HepG2 (cell line): Measurements from ENCODE around the gene ARHGAP21. TPM values are rescaled to one million over a fixed set of nuclear protein-coding genes. Genes with fewer than 3 reads are reported as not detected.

Source experiments
- ETS1 ChIP-seq: sonication (generic); formaldehyde crosslinking; IDR thresholded peaks from 2 replicates; pipeline ENCODE4 v1.4.0; 2020; ENCODE audit warnings: missing genetic modification reagents
- HOXA9 ChIP-seq: sonication (generic); formaldehyde crosslinking; IDR thresholded peaks from 2 replicates; pipeline ENCODE4 v1.8.1; 2022; ENCODE audit warnings: missing genetic modification reagents, mild to moderate bottlenecking, moderate library complexity, borderline replicate concordance
- KLF15 ChIP-seq: sonication (generic); formaldehyde crosslinking; IDR thresholded peaks from 2 replicates; pipeline ENCODE4 v1.8.1; 2023; ENCODE audit warnings: borderline replicate concordance, mild to moderate bottlenecking, inconsistent platforms, missing genetic modification reagents, mixed read lengths
- KLF9 ChIP-seq: IDR thresholded peaks from 2 replicates; pipeline ENCODE4 v1.6.1; 2016; ENCODE audit warnings: low read depth
- MATR3 ChIP-seq: sonication (generic); formaldehyde crosslinking; IDR thresholded peaks from 2 replicates; pipeline ENCODE4 v1.4.0; 2020; ENCODE audit warnings: missing genetic modification reagents
- NR2F6 ChIP-seq, 2 experiments: IDR thresholded peaks; 2 replicates each; pipeline ENCODE4 v1.6.1; 2016; ENCODE audit warnings: antibody characterized with exemption in 1 of 2, mild to moderate bottlenecking in 1 of 2
- PITX1 ChIP-seq: sonication (generic); formaldehyde crosslinking; IDR thresholded peaks from 2 replicates; pipeline ENCODE4 v1.5.1; 2020; ENCODE audit warnings: mild to moderate bottlenecking, missing genetic modification reagents
- U2AF1 ChIP-seq: fragments of 200-400 bp; formaldehyde crosslinking; optimal IDR thresholded peaks from 2 replicates; pipeline ENCODE3; 2017; ENCODE audit warnings: mild to moderate bottlenecking, low read depth, low read length
- ZNF34 ChIP-seq: sonication (generic); formaldehyde crosslinking; IDR thresholded peaks from 2 replicates; pipeline ENCODE4 v1.4.0; 2020; ENCODE audit warnings: mild to moderate bottlenecking, missing genetic modification reagents, borderline replicate concordance
- ZNF558 ChIP-seq: sonication (generic); formaldehyde crosslinking; IDR thresholded peaks from 2 replicates; pipeline ENCODE4 v1.9.0; 2022; ENCODE audit warnings: mild to moderate bottlenecking, missing genetic modification reagents, borderline replicate concordance
- ZNF790 ChIP-seq: sonication (generic); formaldehyde crosslinking; IDR thresholded peaks from 2 replicates; pipeline ENCODE4 v1.8.0; 2022; ENCODE audit warnings: missing genetic modification reagents, mild to moderate bottlenecking, borderline replicate concordance
- ZNF879 ChIP-seq: sonication (generic); formaldehyde crosslinking; IDR thresholded peaks from 2 replicates; pipeline ENCODE4 v1.8.1; 2023; ENCODE audit warnings: missing genetic modification reagents
- ZSCAN25 ChIP-seq: sonication (generic); formaldehyde crosslinking; IDR thresholded peaks from 2 replicates; pipeline ENCODE4 v1.8.0; 2022; ENCODE audit warnings: mild to moderate bottlenecking, missing genetic modification reagents
- polyA plus RNA-seq, 8 experiments: library from polyadenylated mRNA; depleted of rRNA in 3 of 8; stranded (reverse) in 7 of 8; unstranded in 1 of 8; fragments of >200 nt; fragmentation: Illumina TruSeq in 4 of 8; extraction: Trizol in 4 of 8; gene quantifications; 2 replicates each; pipeline versions ENCODE4 v1.2.1 to v1.2.3, GENCODE V29; 2011 to 2016; ENCODE audit warnings: low read depth in 4 of 8, missing spikeins in 1 of 8, mixed read lengths in 1 of 8; ENCODE audit not compliant: insufficient read depth in 1 of 8
- total RNA-seq, 5 experiments: library from RNA; depleted of rRNA; stranded (reverse); fragments of >200 nt; fragmentation: Illumina TruSeq; extraction: Trizol; gene quantifications; 2 replicates each; pipeline ENCODE4 v1.2.3, GENCODE V29; 2016; ENCODE audit warnings: low read depth in 1 of 5
- TF ChIP-seq, protein P1 (sequence below): sonication (generic); formaldehyde crosslinking; IDR thresholded peaks from 2 replicates; pipeline ENCODE4 v1.5.0; 2020; ENCODE audit warnings: mild to moderate bottlenecking, missing genetic modification reagents, borderline replicate concordance
- TF ChIP-seq, protein P2 (sequence below): sonication (generic); formaldehyde crosslinking; IDR thresholded peaks from 2 replicates; pipeline ENCODE4 v1.4.0; 2020; ENCODE audit warnings: missing genetic modification reagents, mild to moderate bottlenecking, borderline replicate concordance
- TF ChIP-seq, protein P3 (sequence below): sonication (generic); formaldehyde crosslinking; conservative IDR thresholded peaks from 2 replicates; pipeline ENCODE4 v1.8.0; 2022; ENCODE audit warnings: mild to moderate bottlenecking, moderate library complexity, missing genetic modification reagents

The ARHGAP21 gene
- total and polyA plus RNA-seq, 2 of the 13 experiments (the other 11 are each of a cell fraction or from before 2014, with no cell fraction given): 23.9 to 26.6 TPM

GRCh38 chr10:24722676-24723385, 856 bp downstream of the ARHGAP21 start (continued):
- TF ChIP-seq, protein P1, sequence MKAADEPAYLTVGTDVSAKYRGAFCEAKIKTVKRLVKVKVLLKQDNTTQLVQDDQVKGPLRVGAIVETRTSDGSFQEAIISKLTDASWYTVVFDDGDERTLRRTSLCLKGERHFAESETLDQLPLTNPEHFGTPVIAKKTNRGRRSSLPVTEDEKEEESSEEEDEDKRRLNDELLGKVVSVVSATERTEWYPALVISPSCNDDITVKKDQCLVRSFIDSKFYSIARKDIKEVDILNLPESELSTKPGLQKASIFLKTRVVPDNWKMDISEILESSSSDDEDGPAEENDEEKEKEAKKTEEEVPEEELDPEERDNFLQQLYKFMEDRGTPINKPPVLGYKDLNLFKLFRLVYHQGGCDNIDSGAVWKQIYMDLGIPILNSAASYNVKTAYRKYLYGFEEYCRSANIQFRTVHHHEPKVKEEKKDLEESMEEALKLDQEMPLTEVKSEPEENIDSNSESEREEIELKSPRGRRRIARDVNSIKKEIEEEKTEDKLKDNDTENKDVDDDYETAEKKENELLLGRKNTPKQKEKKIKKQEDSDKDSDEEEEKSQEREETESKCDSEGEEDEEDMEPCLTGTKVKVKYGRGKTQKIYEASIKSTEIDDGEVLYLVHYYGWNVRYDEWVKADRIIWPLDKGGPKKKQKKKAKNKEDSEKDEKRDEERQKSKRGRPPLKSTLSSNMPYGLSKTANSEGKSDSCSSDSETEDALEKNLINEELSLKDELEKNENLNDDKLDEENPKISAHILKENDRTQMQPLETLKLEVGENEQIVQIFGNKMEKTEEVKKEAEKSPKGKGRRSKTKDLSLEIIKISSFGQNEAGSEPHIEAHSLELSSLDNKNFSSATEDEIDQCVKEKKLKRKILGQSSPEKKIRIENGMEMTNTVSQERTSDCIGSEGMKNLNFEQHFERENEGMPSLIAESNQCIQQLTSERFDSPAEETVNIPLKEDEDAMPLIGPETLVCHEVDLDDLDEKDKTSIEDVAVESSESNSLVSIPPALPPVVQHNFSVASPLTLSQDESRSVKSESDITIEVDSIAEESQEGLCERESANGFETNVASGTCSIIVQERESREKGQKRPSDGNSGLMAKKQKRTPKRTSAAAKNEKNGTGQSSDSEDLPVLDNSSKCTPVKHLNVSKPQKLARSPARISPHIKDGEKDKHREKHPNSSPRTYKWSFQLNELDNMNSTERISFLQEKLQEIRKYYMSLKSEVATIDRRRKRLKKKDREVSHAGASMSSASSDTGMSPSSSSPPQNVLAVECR (CRISPR knock-in tag): no peak
- TF ChIP-seq ZNF879 (CRISPR knock-in tag) (no peak), U2AF1 (peak; percentile 52), ZSCAN25 (CRISPR knock-in tag) (peak; percentile 35; the same call in 1 of the 2 replicates), HOXA9 (no peak), ZNF558 (CRISPR knock-in tag) (peak; percentile 55; the same call in 1 of the 2 replicates), KLF9 (no peak), MATR3 (no peak), PITX1 (CRISPR knock-in tag) (no peak), KLF15 (0 out of 2 replicates have a peak, but pooled peaks have one; percentile 14), NR2F6 (IDR thresholded peaks at IDR 0.05) (no peak), NR2F6 (CRISPR knock-in tag; IDR thresholded peaks at IDR 0.05) (0 out of 2 replicates have a peak, but pooled peaks have one; percentile 11), ZNF34 (CRISPR knock-in tag) (no peak), ZNF790 (CRISPR knock-in tag) (no peak; the same call in 1 of the 2 replicates), ETS1 (no peak)
- TF ChIP-seq, protein P2, sequence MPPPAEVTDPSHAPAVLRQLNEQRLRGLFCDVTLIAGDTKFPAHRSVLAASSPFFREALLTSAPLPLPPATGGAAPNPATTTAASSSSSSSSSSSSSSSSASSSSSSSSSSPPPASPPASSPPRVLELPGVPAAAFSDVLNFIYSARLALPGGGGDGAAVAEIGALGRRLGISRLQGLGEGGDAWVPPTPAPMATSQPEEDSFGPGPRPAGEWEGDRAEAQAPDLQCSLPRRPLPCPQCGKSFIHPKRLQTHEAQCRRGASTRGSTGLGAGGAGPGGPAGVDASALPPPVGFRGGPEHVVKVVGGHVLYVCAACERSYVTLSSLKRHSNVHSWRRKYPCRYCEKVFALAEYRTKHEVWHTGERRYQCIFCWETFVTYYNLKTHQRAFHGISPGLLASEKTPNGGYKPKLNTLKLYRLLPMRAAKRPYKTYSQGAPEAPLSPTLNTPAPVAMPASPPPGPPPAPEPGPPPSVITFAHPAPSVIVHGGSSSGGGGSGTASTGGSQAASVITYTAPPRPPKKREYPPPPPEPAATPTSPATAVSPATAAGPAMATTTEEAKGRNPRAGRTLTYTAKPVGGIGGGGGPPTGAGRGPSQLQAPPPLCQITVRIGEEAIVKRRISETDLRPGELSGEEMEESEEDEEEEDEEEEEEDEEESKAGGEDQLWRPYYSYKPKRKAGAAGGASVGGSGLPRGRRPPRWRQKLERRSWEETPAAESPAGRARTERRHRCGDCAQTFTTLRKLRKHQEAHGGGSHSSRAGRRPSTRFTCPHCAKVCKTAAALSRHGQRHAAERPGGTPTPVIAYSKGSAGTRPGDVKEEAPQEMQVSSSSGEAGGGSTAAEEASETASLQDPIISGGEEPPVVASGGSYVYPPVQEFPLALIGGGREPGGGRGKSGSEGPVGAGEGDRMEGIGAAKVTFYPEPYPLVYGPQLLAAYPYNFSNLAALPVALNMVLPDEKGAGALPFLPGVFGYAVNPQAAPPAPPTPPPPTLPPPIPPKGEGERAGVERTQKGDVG: no peak
- TF ChIP-seq, protein P3, sequence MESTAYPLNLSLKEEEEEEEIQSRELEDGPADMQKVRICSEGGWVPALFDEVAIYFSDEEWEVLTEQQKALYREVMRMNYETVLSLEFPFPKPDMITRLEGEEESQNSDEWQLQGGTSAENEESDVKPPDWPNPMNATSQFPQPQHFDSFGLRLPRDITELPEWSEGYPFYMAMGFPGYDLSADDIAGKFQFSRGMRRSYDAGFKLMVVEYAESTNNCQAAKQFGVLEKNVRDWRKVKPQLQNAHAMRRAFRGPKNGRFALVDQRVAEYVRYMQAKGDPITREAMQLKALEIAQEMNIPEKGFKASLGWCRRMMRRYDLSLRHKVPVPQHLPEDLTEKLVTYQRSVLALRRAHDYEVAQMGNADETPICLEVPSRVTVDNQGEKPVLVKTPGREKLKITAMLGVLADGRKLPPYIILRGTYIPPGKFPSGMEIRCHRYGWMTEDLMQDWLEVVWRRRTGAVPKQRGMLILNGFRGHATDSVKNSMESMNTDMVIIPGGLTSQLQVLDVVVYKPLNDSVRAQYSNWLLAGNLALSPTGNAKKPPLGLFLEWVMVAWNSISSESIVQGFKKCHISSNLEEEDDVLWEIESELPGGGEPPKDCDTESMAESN (CRISPR knock-in tag): 0 out of 2 replicates have a peak, but pooled peaks have one; percentile 32
